DOHH2 (cell line): ENCODE measurements around the gene EIF2S1.
"Not testable (repeated sequence)": the region's sequence is repeated elsewhere in the genome, so short reads cannot be mapped to it uniquely, and the experiment has no call there.

Source experiments
- H3F3A ChIP-seq: fragments of 200-600 bp; sonication (generic), shearing (Covaris generic); 2 replicates; pipeline ENCODE4 v1.6.0; 2016; ENCODE audit warnings: antibody characterized with exemption, mild to moderate bottlenecking; ENCODE audit not compliant: control insufficient read depth, insufficient read depth
- H3K27ac ChIP-seq: fragments of 200-600 bp; sonication (generic); 2 replicates; pipeline ENCODE4 v1.5.1; 2014; ENCODE audit warnings: low read depth, mild to moderate bottlenecking, low read length, moderate library complexity
- H3K27me3 ChIP-seq: fragments of 200-600 bp; sonication (generic); 2 replicates; pipeline ENCODE4 v1.6.1; 2014; ENCODE audit warnings: mild to moderate bottlenecking, low read length, mixed read lengths; ENCODE audit not compliant: control insufficient read depth
- H3K36me3 ChIP-seq: fragments of 200-600 bp; sonication (generic); 2 replicates; pipeline ENCODE4 v1.6.1; 2014; ENCODE audit warnings: mild to moderate bottlenecking, low read length, moderate library complexity, mixed read lengths; ENCODE audit not compliant: control insufficient read depth
- H3K4me1 ChIP-seq: fragments of 200-600 bp; sonication (generic); 2 replicates; pipeline ENCODE4 v1.6.1; 2014; ENCODE audit warnings: mild to moderate bottlenecking, low read length, mixed read lengths; ENCODE audit not compliant: control insufficient read depth
- H3K4me2 ChIP-seq: fragments of 200-600 bp; sonication (generic); 2 replicates; pipeline ENCODE4 v1.6.0; 2014; ENCODE audit warnings: mild to moderate bottlenecking, low read length, moderate library complexity
- H3K4me3 ChIP-seq: fragments of 200-600 bp; sonication (generic); 2 replicates; pipeline ENCODE4 v1.5.1; 2014; ENCODE audit warnings: mild to moderate bottlenecking, low read length, mixed read lengths
- H3K79me2 ChIP-seq: fragments of 200-600 bp; sonication (generic); 2 replicates; pipeline ENCODE4 v1.6.1; 2014; ENCODE audit warnings: mild to moderate bottlenecking, low read length, mixed read lengths; ENCODE audit not compliant: control insufficient read depth
- H3K9me2 ChIP-seq: fragments of 200-600 bp; sonication (generic); replicated peaks from 2 replicates; pipeline ENCODE4 v1.6.1; 2014; ENCODE audit warnings: mild to moderate bottlenecking, low read length, mixed read lengths; ENCODE audit not compliant: control insufficient read depth
- H3K9me3 ChIP-seq: fragments of 200-600 bp; sonication (generic); 2 replicates; pipeline ENCODE4 v1.6.1; 2014; ENCODE audit warnings: antibody characterized with exemption, low read length, mixed read lengths; ENCODE audit not compliant: control insufficient read depth, insufficient read depth
- H4K20me1 ChIP-seq: fragments of 200-600 bp; sonication (generic); 2 replicates; pipeline ENCODE4 v1.6.0; 2014; ENCODE audit warnings: low read depth, mild to moderate bottlenecking, antibody characterized with exemption, low read length, moderate library complexity; ENCODE audit not compliant: control insufficient read depth, insufficient read depth
- EZH2phosphoT487 ChIP-seq: fragments of 200-600 bp; sonication (generic); IDR thresholded peaks from 2 replicates; pipeline ENCODE4 v1.6.1; 2017; ENCODE audit warnings: borderline replicate concordance, mild to moderate bottlenecking, antibody characterized with exemption, low read length, moderate library complexity, mixed read lengths
- TF ChIP-seq, protein P1 (sequence below): fragments of 200-600 bp; sonication (generic); IDR thresholded peaks from one replicate; pipeline ENCODE4 v1.5.1; 2014; ENCODE audit warnings: antibody characterized with exemption, mild to moderate bottlenecking, low read depth, low read length; ENCODE audit not compliant: poor library complexity, severe bottlenecking

EIF2S1 gene

GRCh38 chr14:67413806-67414769, 54.0 kb downstream of the EIF2S1 start:
- TF ChIP-seq EZH2phosphoT487, result no peak
- TF ChIP-seq, protein P1, sequence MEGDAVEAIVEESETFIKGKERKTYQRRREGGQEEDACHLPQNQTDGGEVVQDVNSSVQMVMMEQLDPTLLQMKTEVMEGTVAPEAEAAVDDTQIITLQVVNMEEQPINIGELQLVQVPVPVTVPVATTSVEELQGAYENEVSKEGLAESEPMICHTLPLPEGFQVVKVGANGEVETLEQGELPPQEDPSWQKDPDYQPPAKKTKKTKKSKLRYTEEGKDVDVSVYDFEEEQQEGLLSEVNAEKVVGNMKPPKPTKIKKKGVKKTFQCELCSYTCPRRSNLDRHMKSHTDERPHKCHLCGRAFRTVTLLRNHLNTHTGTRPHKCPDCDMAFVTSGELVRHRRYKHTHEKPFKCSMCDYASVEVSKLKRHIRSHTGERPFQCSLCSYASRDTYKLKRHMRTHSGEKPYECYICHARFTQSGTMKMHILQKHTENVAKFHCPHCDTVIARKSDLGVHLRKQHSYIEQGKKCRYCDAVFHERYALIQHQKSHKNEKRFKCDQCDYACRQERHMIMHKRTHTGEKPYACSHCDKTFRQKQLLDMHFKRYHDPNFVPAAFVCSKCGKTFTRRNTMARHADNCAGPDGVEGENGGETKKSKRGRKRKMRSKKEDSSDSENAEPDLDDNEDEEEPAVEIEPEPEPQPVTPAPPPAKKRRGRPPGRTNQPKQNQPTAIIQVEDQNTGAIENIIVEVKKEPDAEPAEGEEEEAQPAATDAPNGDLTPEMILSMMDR, result no peak
- no peaks in the 10 kb centered on the region for H3F3A ChIP-seq
- H3K4me1 ChIP-seq, result no peaks in the 10 kb centered on the region
- no peaks in the 10 kb centered on the region for H3K36me3 ChIP-seq
- no peaks in the 10 kb centered on the region for H3K79me2 ChIP-seq
- H3K27ac ChIP-seq, result no peak overlapping the region
- H3K4me3 ChIP-seq, result no peak overlapping the region
- H3K27me3 ChIP-seq, result no peaks in the 10 kb centered on the region
- no peaks in the 10 kb centered on the region for H3K9me3 ChIP-seq
- H3K4me2 ChIP-seq, result no peak overlapping the region
- H3K9me2 ChIP-seq, result no peaks in the 10 kb centered on the region
- no peaks in the 10 kb centered on the region for H4K20me1 ChIP-seq

GRCh38 chr14:67415610-67416009, 55.5 kb downstream of the EIF2S1 start:
- not testable (repeated sequence) for H3K4me1 ChIP-seq, H3F3A ChIP-seq, H3K4me3 ChIP-seq, H4K20me1 ChIP-seq, H3K79me2 ChIP-seq, H3K27ac ChIP-seq, H3K4me2 ChIP-seq, H3K36me3 ChIP-seq, H3K9me3 ChIP-seq, H3K9me2 ChIP-seq, H3K27me3 ChIP-seq

- H3K4me1 ChIP-seq, result no peaks in the 10 kb centered on the region
- no peaks in the 10 kb centered on the region for H4K20me1 ChIP-seq
- no peaks in the 10 kb centered on the region for H3K9me2 ChIP-seq
- H3K79me2 ChIP-seq, result no peaks in the 10 kb centered on the region
- H3K36me3 ChIP-seq, result no peaks in the 10 kb centered on the region
- no peak overlapping the region for H3K4me2 ChIP-seq
- no peak for TF ChIP-seq EZH2phosphoT487
- TF ChIP-seq, protein P1, result no peak
- no peak overlapping the region for H3K27ac ChIP-seq
- no peaks in the 10 kb centered on the region for H3K27me3 ChIP-seq
- H3F3A ChIP-seq, result no peaks in the 10 kb centered on the region
- H3K4me3 ChIP-seq, result no peak overlapping the region
- no peaks in the 10 kb centered on the region for H3K9me3 ChIP-seq
Observed at GRCh38 chr14:67416085-67416484, 56.0 kb downstream of the EIF2S1 start.

DNA sequence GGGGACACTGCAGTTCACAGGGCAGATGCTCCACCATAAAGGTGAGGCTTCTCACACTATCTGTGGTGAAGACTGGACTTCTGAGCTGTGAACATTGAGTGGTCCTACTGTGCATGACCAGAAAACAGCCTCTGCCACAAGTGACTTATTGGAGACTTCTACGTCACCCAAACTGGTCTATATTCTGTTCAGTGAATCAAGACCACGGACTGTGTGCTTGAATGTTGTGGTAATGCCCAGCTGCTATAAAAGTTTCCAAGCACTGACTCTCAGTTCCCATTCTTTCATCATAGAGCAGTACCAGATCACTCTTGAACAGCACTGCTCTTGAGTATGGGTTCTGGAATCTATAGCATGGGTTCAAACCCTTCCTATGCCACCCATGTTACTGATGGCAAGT, 56.7 kb downstream of the EIF2S1 start:
- no peaks in the 10 kb centered on the region for H3F3A ChIP-seq
- no peak overlapping the region for H3K27ac ChIP-seq
- no peaks in the 10 kb centered on the region for H3K4me1 ChIP-seq
- no peaks in the 10 kb centered on the region for H3K27me3 ChIP-seq
- no peak for TF ChIP-seq EZH2phosphoT487
- TF ChIP-seq, protein P1, result no peak
- no peaks in the 10 kb centered on the region for H3K9me2 ChIP-seq
- H3K79me2 ChIP-seq, result no peaks in the 10 kb centered on the region
- H3K9me3 ChIP-seq, result no peaks in the 10 kb centered on the region
- no peak overlapping the region for H3K4me2 ChIP-seq
- H4K20me1 ChIP-seq, result no peaks in the 10 kb centered on the region
- H3K36me3 ChIP-seq, result no peaks in the 10 kb centered on the region
- H3K4me3 ChIP-seq, result no peak overlapping the region
